ENCODE data around the gene IRF2.

The IRF2 gene

DNA sequence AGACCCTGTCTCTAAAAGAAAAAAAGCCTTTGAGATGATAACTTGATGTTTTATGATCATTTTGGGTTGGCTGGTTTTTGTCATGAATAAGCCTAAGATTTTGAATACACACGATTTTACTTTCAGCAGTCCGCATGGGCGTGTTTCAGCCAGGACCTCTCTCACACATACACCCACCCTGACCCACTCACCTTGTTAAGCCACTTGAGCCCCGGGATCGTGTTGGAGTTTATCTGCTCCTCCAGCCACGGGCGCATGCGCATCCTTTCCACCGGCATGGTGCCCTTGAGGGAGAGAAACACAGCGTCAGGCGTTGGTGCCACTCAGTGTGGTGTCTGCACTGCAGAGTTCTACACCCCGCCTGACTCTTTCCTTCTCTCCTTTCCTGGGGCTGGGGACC is 45.6 kb downstream of the IRF2 start:
- no peak for DNase-seq

DNA sequence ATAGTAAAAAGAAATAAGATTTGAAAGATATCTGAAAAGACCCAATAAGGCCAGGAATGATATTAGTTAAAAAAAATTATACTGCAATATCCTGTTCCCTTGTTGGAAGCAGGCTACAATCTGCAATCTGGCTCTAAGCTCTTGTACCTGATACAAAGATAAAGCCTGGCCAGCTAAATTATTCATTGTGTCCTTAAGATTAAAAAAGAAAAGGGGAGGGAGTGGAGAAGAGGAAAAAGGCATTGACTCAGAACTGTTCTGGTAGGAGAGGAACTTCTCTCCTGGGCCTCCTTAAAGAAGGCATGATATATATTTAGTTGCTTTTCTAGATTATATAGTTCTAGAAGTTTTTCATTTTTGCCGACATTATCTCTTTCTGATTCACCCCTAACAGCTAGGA is 46.7 kb downstream of the IRF2 start:
- no peak for DNase-seq

DNA sequence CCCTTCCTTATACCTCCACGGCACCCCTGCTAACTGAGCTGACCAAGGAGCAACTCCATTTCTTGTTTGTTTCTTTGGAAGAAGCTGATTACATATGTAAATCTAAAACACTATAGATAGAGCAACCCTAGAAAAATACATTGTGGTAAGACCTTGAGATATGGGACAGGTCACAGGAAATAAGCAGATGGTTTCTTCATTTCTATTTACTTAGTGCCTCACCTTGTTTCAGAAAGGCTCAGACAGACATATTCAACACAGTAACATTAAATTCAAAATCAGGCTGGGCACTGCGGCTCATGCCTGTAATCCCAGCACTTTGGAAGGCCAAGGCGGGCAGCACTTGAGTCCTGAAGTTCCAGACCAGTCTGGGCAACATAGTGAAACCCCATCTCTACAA is 47.3 kb downstream of the IRF2 start:
- no peak for DNase-seq

DNA sequence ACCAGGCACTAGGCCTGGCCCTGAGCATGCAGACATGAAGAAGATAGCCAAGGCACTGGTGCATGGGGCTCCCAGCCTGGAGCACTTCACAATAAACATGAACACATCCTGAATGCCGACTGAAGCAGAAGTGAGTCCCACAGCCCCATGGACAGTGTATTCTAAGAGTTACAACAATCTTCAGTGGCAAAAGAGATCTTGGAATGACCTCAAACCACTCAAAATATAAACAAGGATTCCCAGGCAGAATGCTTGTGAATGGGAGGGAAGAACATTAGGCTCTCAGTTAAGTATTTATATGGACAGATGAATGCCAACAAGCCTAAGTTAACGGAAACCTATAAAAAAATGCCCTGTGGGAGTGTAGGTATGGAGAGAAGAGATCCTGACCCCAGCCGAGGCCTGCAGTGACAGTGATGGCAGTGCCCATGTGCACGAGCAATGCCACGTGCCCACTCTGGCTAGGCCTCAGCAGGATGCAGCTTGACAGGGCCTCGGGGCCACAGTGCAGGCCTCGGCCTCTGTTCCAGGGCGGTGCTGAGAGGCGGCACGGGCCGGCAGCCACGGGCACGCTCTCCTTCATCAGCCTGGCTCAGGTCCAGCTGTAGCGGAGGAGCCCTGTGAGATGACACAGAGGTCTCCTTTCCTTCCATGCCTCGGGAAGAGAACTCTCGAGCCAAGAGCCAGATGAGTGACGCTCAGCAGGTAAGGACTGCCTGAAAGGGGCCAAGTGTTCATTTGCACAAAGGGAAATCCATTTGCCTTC is 49.2 kb downstream of the IRF2 start:
- no peak for DNase-seq

DNA sequence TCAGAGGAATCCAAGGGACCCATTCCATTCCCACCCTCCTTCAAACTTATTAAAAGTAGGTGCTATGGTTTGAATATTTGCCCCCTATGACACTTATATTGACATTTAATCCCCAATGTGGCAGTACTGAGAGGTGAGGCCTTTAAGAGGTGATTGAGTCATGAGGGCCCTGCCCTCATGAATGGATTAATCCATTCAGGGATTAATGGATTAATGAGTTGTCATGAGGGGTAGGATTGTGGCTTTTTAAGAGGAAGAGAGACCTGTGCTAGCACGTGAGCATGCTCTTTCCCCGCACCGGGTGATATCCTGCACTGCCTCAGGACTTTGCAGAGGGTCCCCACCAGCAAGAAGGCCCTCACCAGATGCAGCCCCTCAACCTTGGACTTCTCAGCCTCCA is 50.1 kb downstream of the IRF2 start:
- DNase-seq: no peak

DNA sequence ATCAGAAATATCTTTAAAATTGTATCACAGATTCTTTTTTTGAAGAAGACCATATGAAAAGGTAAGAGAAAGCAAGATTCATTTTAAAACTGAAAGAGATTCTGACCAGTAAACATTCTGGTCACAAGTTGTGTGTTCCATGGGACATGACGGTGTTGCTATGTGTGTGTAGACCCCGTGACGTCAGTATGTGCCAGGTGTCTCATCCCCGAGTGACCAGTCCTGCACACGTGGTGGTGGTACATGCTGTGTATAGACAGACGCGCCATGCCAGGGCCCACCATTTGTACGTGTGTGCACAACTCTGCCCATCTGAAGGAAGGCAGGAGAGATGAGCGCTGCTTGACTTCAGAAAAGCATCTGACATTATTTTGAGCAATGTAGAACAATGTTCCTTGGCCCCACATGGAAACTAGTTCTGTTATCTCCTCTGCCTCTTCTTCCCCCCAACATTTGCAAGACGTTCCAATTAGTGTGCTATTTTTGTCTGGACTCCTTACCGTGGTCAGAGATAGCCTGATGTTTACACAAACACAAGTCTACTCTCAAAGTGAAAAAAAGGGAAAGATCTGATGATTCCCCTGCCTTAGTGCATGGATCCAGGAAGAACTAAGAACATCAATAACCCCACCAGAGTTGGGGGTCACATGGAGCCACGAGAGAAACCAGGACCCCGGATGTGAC is 51.2 kb downstream of the IRF2 start:
- no peak for DNase-seq

DNA sequence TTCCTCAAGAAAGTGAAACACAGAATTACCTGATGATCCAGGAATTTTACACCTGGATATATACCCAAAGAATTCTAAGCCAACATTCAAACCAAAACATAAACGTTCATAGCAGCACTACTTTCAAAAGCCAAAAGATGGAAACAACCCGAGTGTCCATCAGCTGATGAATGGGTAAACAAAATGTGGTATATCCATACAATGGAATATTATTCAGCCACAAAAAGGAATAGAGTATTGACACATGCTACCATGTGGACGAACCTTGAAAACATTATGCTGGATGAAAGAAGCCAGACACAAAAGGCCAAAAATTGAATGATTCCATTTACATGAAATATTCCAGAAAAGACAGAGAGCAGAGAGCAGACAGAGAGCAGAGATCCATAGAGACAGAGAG is 52.0 kb downstream of the IRF2 start:
- no peak for DNase-seq

DNA sequence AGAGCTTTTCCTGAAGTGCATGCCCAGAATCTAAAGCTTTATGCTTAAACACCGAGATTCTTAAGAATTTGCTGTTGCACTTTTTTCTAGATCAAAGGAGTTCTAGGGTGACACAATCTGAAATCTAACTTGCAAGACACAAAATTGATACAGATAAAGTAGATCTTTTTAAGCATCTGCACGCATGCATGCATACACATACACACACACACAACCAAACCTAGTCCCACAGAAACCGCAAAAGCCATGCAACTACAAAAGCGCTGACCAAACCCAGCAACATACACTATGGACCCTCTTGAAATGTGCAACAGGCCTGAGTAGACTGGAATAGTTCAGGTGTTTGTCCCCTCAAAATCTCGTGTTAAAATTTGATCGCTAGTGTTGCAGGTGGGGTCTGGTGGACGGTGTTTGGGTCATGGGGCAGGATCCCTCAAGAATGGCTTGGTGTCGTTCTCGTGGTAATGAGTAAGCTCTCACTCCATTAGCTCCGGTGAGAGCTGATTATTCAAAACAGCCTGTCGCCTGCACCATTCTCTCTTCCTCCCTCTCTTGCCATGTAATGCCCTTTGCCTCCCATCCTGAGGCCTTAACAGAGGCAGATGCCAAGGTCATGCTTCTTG is 52.7 kb downstream of the IRF2 start:
- peak; percentile 64 for DNase-seq

DNA sequence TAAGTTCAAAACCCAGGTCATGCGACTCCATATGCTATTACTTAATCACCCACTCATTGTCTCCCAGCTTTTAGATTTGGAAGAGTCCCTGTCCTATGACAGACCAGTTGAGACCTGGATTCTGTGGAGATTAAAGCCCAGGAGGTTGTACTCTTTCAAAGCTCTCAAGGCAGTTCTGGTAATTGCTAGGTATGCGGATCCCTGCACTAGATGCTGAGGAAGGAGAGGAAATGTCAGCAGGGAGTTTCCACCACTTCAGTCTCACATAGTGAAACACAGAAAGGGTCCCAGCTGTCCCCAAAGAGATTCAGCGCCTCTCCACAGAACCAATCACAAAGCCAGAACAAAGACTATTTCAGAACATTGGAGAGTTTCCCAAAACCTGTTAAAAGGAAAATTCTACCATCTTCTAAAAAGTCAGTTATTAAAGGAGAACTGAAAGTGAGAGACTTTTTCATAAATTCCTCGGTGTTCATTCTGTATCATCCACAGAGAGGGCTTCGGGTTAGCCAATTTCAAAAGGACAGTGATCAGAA is 53.4 kb downstream of the IRF2 start:
- DNase-seq: peak; percentile 63

DNA sequence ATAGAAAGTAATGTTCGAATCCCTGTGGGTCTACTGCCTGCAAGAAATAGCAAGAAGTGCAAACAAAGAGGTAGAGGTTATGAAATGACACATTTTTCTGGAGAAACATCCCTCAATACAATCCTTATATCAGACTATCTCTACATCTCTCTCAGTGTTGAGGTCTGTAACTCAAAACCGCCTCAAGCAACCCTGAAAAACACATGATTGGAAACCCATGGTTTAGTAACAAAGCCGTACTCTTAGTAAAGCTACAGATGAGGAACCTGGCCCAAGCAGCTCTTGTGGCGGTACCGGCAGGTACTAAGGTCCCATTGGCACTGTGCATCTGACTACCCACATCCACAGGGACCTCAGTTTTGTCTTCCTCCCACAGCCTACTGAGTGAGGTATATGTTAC is 53.9 kb downstream of the IRF2 start:
- DNase-seq: peak; percentile 79

DNA sequence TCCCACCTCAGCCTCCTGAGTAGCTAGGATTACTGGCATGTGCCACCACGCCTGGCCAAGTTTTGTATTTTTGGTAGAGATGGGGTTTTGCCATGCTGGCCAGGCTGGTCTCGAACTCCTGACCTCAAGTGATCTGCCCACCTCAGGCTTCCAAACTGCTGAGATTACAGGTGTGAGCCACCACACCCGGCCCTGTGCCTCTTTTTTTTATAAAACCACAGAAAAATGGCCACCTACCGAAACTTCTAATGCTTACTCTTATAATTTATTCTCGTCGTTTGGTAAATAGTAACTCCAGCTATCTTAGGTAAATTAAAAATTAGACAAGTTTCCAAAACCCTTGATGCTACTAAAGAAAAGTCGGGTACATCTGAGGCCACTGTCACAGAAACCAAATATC is 54.4 kb downstream of the IRF2 start:
- peak; percentile 41 for DNase-seq

DNA sequence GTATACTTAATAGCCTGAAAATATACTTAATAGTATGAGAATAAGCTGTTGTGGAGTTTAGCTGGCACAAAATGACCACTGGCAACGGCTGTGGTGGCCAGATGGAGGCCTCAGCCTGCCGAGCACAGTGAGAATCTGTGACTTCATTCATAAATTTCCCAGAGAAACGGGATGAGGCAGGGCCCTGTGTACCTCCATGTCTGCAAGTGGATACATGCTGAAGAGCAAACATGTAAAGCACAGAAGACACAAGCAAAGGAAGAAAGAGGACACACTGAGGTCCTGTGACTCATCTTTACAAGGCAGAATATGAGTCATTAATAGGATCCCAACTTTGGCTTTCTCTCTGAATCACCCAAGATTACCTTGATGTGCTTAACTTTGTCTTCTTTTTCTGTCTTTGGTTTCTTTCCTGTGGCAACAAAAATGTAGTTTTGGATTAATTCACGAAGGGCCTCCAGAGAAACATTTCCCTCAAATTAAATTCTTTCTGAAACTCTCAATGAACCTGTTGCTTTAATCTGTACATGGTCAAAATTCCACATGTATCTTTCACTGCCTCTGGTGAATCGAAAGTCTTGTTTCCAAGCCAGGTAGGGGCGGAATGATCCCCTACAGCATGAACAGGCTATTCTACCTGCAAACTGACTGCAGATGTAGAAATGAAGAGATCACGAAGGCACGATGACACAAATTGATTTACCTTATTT is 56.4 kb downstream of the IRF2 start:
- DNase-seq: peak; percentile 84

DNA sequence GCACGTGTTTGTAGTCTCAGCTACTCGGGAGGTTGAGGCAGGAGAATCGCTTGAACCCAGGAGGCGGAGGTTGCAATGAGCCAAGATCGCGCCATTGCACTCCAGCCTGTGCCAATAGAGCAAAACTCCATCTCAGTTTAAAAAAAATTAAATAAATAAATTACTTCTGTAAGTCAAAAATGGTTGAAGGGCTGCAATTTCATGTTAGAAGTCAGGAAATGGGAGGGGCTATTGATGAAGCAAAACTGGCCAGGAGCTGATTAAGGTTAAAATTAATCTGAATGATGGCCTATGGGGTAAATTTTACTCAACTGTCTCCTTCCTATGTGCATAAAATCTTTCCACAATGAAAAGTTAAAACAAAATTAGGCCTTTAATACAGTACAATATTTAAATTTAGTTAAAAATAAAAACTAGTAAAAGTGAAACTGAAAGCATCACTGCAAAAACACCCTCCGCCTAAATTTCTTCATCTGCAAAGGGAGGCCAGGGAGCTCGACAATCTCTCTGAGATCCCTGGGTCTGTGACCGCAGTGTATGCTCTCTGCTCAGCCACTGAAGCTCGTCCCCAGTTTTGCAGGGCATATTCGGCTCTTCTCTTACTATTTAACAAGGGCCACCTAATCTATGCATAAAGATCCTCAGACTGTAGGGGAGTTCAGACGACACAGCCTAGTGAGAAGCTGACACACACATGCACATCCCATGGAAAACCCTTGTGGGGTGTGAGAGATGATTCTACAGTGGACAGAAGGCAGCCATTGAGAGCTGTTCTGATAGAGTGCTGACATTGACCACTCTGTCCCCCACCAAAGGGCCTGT is 57.2 kb downstream of the IRF2 start:
- DNase-seq: peak; percentile 80

DNA sequence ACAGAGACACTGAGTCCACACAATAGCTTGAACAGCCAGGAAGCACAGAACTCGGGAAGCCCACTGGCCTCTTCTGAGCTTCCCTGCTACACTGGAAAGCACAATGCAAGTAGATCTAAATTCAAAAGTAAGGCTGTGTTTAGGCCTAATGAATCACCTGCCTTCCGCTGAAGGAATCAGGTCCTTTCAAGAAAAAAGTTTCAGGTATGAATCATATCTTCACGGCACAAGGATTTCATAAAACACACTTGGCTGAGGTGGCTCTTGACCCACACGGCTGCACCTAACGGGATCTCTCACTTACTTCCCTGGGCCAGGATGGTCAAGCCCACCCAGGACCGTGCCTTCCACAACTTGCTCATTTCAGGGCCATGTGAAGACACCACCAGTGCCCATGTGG is 59.3 kb downstream of the IRF2 start:
- peak; percentile 58 for DNase-seq

DNA sequence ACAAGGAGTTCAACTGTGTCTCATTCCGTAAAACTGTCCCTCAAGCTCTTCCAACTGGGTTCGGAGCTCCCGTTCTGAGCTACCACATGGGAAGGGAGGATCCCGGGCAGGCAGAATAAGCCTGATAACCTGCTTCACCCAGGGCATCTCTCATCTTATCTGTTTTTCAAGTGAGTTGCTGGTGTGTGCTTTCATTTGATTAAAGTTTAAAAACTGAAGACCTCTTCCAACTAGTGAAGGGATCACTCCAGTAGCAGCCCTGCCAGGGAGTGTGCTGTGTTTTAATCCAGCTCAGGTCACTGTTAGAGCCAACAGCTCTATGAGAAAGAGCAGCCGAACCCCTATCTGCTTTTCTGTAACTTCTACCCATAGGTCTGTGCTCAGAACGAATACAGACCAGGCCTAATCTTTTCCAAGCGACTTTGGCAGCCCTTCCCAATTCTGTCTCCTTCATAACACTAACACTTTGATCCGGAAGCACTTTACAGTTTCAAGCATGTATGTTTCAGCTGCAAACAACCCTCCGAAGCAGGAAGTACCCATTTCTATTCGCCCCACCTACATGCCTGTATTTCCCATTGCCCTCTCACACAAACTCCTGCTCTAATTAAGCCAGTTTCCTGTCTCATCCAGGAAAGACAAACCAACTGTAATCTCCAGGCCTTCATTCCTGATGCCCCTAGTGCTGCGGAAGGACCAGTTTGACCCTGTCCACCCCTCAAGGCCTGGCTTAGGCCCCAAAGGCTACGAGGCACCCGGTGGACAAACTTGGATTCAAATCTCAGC is 60.9 kb downstream of the IRF2 start:
- DNase-seq: no peak

DNA sequence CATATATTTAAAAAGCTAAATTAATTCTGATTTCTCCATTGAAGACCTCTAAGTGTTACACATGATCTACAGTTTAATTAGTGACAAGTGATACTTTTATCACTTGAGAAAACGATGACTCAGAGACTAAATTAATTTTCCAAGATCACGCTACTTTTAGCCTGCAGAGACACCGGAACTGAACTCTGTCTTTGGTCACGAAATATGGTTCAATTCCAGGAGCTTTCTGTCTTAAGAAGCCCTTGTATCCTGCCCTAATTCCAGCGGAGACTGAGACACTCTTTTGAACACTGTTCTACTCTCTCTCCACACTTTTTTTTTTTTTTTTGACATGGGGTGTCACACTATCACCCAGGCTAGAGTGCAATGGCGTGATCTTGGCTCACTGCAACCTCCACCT is 63.6 kb downstream of the IRF2 start:
- no peak for DNase-seq

DNA sequence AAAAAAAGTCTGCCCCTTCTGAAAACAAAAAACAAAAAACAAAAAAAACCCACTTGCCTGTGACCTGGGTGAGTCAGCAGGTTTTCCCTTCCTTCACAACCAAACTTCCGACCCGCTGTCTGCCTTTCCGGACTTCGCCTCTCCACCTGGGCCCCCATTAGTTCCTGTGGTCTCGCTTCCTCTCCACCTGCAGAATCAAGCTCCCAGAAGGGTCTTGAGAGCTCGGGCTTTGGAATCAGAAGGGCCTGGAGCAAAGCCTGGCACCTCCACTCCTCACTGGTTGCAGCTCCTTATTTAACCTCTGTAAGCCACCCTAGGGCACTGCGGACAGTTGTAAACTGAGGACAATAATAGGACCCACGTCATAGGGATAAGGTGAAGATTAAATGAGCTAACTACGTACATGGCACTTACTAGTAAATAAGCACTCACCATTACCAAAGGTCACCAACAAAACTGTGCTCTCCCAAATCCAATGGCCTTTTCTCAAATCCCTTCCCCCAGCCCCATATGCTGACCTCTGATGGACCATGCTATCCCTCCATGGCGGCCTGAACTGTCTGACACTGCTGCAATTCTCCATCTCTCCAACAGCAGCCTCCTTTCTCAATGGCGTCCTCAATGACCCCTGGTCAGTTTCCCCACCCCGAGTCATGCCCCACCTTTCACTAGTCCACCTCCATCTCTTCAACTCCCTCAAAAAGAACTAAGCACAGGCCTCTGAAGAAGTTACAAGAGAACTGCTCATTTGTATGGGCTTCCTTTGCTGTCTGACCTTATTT is 64.2 kb downstream of the IRF2 start:
- DNase-seq: peak; percentile 53

DNA sequence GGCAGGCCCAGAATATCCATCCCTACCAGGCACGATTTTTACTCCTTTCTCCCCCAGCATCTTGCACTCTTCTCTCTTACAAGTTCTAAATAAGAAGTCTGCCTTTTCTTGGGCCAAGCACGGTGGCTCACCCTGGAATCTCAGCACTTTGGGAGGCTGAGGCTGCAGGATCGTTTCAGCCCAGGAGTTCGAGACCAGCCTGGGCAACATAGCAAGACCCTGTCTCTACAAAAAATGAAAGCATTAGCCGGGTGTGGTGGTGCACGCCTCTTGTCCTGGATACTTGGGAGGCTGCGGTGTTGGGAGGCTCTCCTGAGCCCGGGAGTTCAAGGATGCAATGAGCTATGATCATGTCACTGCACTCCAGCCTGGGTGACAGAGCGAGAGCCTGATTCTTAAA is 64.8 kb downstream of the IRF2 start:
- no peak for DNase-seq

DNA sequence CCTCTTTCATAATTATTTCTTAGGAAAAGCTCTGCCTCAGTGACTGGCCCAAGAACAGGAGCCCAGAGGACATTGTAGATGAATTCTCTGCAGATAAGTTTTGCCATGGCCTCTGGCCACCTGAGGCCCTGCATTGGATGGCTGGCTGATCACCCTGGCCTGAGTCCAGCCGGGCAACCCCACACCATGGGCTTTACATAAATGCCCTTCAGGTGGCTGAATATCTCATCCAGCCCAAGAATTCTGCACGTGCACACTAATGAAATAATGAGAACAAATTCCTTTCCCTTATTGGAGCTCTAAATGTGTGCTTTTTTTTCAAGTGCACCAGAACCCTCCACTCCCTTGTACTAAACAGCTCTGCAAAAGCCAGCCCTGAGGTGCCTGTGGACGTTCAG is 65.7 kb downstream of the IRF2 start:
- DNase-seq: no peak

DNA sequence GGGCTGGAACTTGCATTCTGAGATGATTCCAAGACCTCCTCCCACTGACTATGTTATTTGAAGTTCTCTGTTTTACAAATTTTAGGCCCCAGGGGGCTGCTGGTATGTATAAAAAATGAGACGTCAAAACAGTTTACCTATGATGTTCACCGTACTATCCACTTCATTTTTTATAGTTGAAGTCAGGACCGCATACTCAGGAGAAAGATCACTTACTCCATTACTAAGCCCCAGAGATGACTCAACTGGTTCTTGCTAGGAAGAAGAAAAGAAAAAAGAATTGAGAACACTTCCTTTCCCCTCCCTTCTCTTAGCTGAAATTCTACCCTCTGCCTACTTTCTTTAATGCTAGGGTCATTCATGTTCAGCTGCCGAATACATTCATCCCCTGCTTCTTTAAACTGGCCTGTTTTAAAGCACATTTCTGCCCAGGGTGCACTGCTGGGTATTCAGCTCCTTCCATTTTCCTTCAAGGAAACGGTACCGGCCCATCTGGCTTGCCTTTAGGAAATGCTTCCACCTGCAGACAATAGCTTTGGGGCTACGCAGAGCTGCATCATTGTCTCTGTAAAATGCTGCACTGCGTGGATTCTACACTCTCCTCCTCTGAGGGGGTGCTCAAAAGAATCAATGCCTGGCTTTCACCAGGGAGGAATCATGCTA is 66.2 kb downstream of the IRF2 start:
- DNase-seq: peak; percentile 55
